Upper lobe of left lung (tissue), 4 donors: Measurements from ENCODE around the gene OGDH.

Experiments
- POLR2A ChIP-seq, 4 donors: fragments of 450-650 bp; IDR thresholded peaks; one replicate each; pipeline ENCODE4 v1.5.1; 2016 to 2017; ENCODE audit warnings: antibody characterized with exemption in 4 of 4, mild to moderate bottlenecking in 2 of 4
- TF ChIP-seq, protein P1 (sequence below), 6 experiments: fragments of 450-650 bp in 4 of 6; fragments of 200-600 bp in 2 of 6; sonication (generic) in 2 of 6; IDR thresholded peaks; one replicate each; pipeline ENCODE4 v1.5.1; 2016 to 2019; ENCODE audit warnings: antibody characterized with exemption in 6 of 6

- TF ChIP-seq, protein P1, sequence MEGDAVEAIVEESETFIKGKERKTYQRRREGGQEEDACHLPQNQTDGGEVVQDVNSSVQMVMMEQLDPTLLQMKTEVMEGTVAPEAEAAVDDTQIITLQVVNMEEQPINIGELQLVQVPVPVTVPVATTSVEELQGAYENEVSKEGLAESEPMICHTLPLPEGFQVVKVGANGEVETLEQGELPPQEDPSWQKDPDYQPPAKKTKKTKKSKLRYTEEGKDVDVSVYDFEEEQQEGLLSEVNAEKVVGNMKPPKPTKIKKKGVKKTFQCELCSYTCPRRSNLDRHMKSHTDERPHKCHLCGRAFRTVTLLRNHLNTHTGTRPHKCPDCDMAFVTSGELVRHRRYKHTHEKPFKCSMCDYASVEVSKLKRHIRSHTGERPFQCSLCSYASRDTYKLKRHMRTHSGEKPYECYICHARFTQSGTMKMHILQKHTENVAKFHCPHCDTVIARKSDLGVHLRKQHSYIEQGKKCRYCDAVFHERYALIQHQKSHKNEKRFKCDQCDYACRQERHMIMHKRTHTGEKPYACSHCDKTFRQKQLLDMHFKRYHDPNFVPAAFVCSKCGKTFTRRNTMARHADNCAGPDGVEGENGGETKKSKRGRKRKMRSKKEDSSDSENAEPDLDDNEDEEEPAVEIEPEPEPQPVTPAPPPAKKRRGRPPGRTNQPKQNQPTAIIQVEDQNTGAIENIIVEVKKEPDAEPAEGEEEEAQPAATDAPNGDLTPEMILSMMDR (IDR thresholded peaks at IDR 0.05), result no peak
- no peak for TF ChIP-seq POLR2A (IDR thresholded peaks at IDR 0.05)
These were observed 71.7 kb downstream of the OGDH start for GRCh38 chr7:44678101-44678470.
